ENCODE data around the gene PIKFYVE. TPM values are rescaled to one million over a fixed set of nuclear protein-coding genes. Genes with fewer than 3 reads are reported as not detected.

The PIKFYVE gene
- total and polyA plus RNA-seq, 2 of the 8 experiments (the other 6 are each of a cell fraction or from before 2014, with no cell fraction given), result 8.8 to 33.5 TPM

GRCh38 chr2:208266936-208267335, 881 bp downstream of the PIKFYVE start:
- H4K5ac ChIP-seq (ENCODE audit: insufficient read length, low read depth, low read length), result no peak overlapping the region
- peak overlapping the region; percentile 85 to 87 (median 86) for H3K4me3 ChIP-seq (ENCODE audit: extremely low read depth in 1 of 4, insufficient read depth in 2 of 4, low read depth in 3 of 4, low read length in 4 of 4)
- H3K36me3 ChIP-seq (ENCODE audit: control insufficient read depth in 2 of 4, insufficient read depth in 4 of 4, low read length in 3 of 4), result peaks cover 0 to 8% (median 3%) of the 10 kb centered on the region in 4 experiments; a peak in 3 of 8 replicates
- FAIRE-seq, result no peak
- H3K4me2 ChIP-seq (ENCODE audit: insufficient read depth in 1 of 2, low read depth in 2 of 2, low read length in 2 of 2), result peak overlapping the region; percentile 70 to 86
- H3K27ac ChIP-seq (ENCODE audit: low read depth, low read length), result peak overlapping the region; percentile 50; the same call in 1 of the 2 replicates
- WGBS, 2 experiments (ENCODE audit: extremely low coverage in 1 of 2, insufficient coverage in 1 of 2, insufficient read length in 1 of 2, insufficient replicate concordance in 2 of 2, low coverage in 1 of 2, low lambda C conversion rate in 2 of 2, missing lambda C conversion rate in 1 of 2), result 30% methylated on average over 3 of the region's 3 CpGs; no CpG with 5 or more reads in 1 of the 2 experiments
- H3K23ac ChIP-seq (ENCODE audit: insufficient read length), result no peak overlapping the region
- DNase-seq (ENCODE audit: low read depth in 1 of 2, low spot score in 2 of 2), result no peak
- ChIA-PET CTCF (ENCODE audit: partially characterized antibody) (interaction anchor here (0.8 to 5.3 kb wide), 7 partner anchors 10 to 195 kb away, joined by 3 to 32 read pairs (median 9); partner anchors contain the start of gene IDH1), POLR2A (ENCODE audit: partially characterized antibody) (interaction anchor here (2.1 to 4.9 kb wide), 2 partner anchors 12 to 13 kb away, joined by 5 to 68 read pairs; partner anchors contain the start of gene IDH1)
- H2BK15ac ChIP-seq (ENCODE audit: low read length), result no peak overlapping the region
- H3K79me1 ChIP-seq (ENCODE audit: low read depth, low read length), result peaks cover 5% of the 10 kb centered on the region
- H4K91ac ChIP-seq (replicated peaks; ENCODE audit: insufficient read length, low read length), result no peak overlapping the region
- no peak overlapping the region for H4K8ac ChIP-seq (ENCODE audit: extremely low read depth, insufficient read depth, low read length)
- no peak overlapping the region for H3K14ac ChIP-seq (ENCODE audit: insufficient read length)
- peaks cover 7 to 45% of the 10 kb centered on the region in 2 experiments for H3K79me2 ChIP-seq (ENCODE audit: control insufficient read depth in 1 of 2, insufficient read depth in 2 of 2, low read length in 2 of 2)
- no peaks in the 10 kb centered on the region for H3K27me3 ChIP-seq (replicated peaks in 1 of 4; ENCODE audit: control insufficient read depth in 3 of 4, extremely low read depth in 1 of 4, insufficient read depth in 3 of 4, low read length in 3 of 4)
- peak overlapping the region; percentile 49 to 69 (median 66); a peak in 4 of 7 replicates for H3K9ac ChIP-seq (replicated peaks in 1 of 4; ENCODE audit: extremely low read depth in 1 of 4, low read depth in 3 of 4, low read length in 3 of 4)
- H2BK5ac ChIP-seq (ENCODE audit: low read depth, low read length), result no peak overlapping the region
- no peak overlapping the region for H2AFZ ChIP-seq (ENCODE audit: low read length)
- H2BK12ac ChIP-seq (ENCODE audit: low read depth, low read length), result no peak overlapping the region
- peaks cover 5% of the 10 kb centered on the region; the same call in 1 of the 2 replicates for H3K23me2 ChIP-seq (ENCODE audit: low read depth, low read length)
- peaks cover 0 to 8% (median 4%) of the 10 kb centered on the region in 4 experiments; a peak in 5 of 7 replicates for H3K4me1 ChIP-seq (replicated peaks in 1 of 4; ENCODE audit: control insufficient read depth in 3 of 4, insufficient read depth in 4 of 4, low read length in 3 of 4)
- no peak overlapping the region for H2AK5ac ChIP-seq (ENCODE audit: low read depth, low read length)
- peaks cover 0 to 5% of the 10 kb centered on the region in 2 experiments for H4K20me1 ChIP-seq (replicated peaks in 1 of 2; ENCODE audit: control insufficient read depth in 1 of 2, insufficient read depth in 2 of 2, low read length in 2 of 2)
- no peak overlapping the region for H3K18ac ChIP-seq (ENCODE audit: extremely low read depth, low read length)
- no peaks in the 10 kb centered on the region for H3K9me3 ChIP-seq (ENCODE audit: insufficient read depth in 2 of 2, low read depth in 1 of 2, low read length in 1 of 2)
- no peak overlapping the region for H2BK20ac ChIP-seq (ENCODE audit: low read length)
- no peak overlapping the region for H3K56ac ChIP-seq (replicated peaks; ENCODE audit: insufficient read length, low read depth, low read length)
- no peak overlapping the region for H3K4ac ChIP-seq (replicated peaks; ENCODE audit: insufficient read length, low read depth, low read length)
- no peak overlapping the region for H2BK120ac ChIP-seq (replicated peaks; ENCODE audit: low read depth, low read length)
- TF ChIP-seq HDAC2 (IDR thresholded peaks at IDR 0.05; ENCODE audit: borderline replicate concordance in 1 of 2, low read depth in 2 of 2, low read length in 2 of 2) (no peak), KDM1A (IDR thresholded peaks at IDR 0.05; ENCODE audit: borderline replicate concordance, low read length) (no peak), CHD2 (IDR thresholded peaks at IDR 0.05; ENCODE audit: low read length) (no peak), SIX5 (IDR thresholded peaks at IDR 0.05; ENCODE audit: low read depth, low read length) (no peak), GTF2F1 (IDR thresholded peaks at IDR 0.05; ENCODE audit: borderline replicate concordance, low read depth, low read length) (no peak), CTCF (IDR thresholded peaks at IDR 0.05; ENCODE audit: control extremely low read depth in 1 of 3, insufficient read depth in 1 of 3, low read depth in 1 of 3, low read length in 3 of 3) (no peak), TAF7 (optimal IDR thresholded peaks at IDR 0.05; ENCODE audit: borderline replicate concordance, low read depth, low read length) (no peak), JUN (IDR thresholded peaks at IDR 0.05; ENCODE audit: low read depth, low read length) (no peak), TBP (IDR thresholded peaks at IDR 0.05; ENCODE audit: low read depth, low read length) (no peak), CBX8 (IDR thresholded peaks at IDR 0.05; ENCODE audit: borderline replicate concordance, low read depth, low read length) (no peak)
